H9 (cell line): ENCODE measurements around the gene NUDCD2. TPM values are rescaled to one million over a fixed set of nuclear protein-coding genes. Genes with fewer than 3 reads are reported as not detected.

Source experiments
- DNase-seq: peaks from one replicate; pipeline ENCODE4 v3.0.0-alpha.2; 2017
- H2AFZ ChIP-seq: one replicate; pipeline ENCODE4 v1.6.1; 2013; ENCODE audit warnings: mild to moderate bottlenecking, low read length, control low read depth, moderate library complexity
- H2AK5ac ChIP-seq: 2 replicates; pipeline ENCODE4 v1.6.1; 2013; ENCODE audit warnings: low read length, control low read depth, mixed read lengths; ENCODE audit not compliant: insufficient read length
- H2BK120ac ChIP-seq: one replicate; pipeline ENCODE4 v1.6.1; 2013; ENCODE audit warnings: low read depth, mild to moderate bottlenecking, low read length, control low read depth, inconsistent platforms; ENCODE audit not compliant: poor library complexity, severe bottlenecking
- H2BK12ac ChIP-seq: 2 replicates; pipeline ENCODE4 v1.6.1; 2013; ENCODE audit warnings: low read length, control low read depth, mixed read lengths, low read depth; ENCODE audit not compliant: insufficient read length
- H2BK15ac ChIP-seq: 2 replicates; pipeline ENCODE4 v1.6.1; 2013; ENCODE audit warnings: low read depth, low read length, control low read depth
- H2BK20ac ChIP-seq: one replicate; pipeline ENCODE4 v1.6.1; 2013; ENCODE audit warnings: low read depth, mild to moderate bottlenecking, low read length, control low read depth, inconsistent platforms; ENCODE audit not compliant: poor library complexity, severe bottlenecking
- H2BK5ac ChIP-seq: 2 replicates; pipeline ENCODE4 v1.6.1; 2013; ENCODE audit warnings: low read length, control low read depth, mixed read lengths; ENCODE audit not compliant: insufficient read length
- H3K14ac ChIP-seq: 2 replicates; pipeline ENCODE4 v1.6.1; 2013; ENCODE audit warnings: low read length, control low read depth; ENCODE audit not compliant: insufficient read depth
- H3K18ac ChIP-seq: 2 replicates; pipeline ENCODE4 v1.6.1; 2013; ENCODE audit warnings: low read depth, mild to moderate bottlenecking, mixed read lengths, low read length, control low read depth; ENCODE audit not compliant: insufficient read length
- H3K23ac ChIP-seq: 2 replicates; pipeline ENCODE4 v1.6.1; 2013; ENCODE audit warnings: low read length, control low read depth, mixed read lengths, low read depth; ENCODE audit not compliant: insufficient read length
- H3K23me2 ChIP-seq: 2 replicates; pipeline ENCODE4 v1.6.1; 2013; ENCODE audit warnings: low read depth, mild to moderate bottlenecking, mixed read lengths, low read length, control low read depth; ENCODE audit not compliant: insufficient read length, poor library complexity, severe bottlenecking
- H3K27ac ChIP-seq: 2 replicates; pipeline ENCODE4 v1.5.1; 2013; ENCODE audit warnings: low read length, control low read depth, mixed read lengths, low read depth; ENCODE audit not compliant: insufficient read length
- H3K27me3 ChIP-seq: 2 replicates; pipeline ENCODE4 v1.6.1; 2013; ENCODE audit warnings: low read length, control low read depth, inconsistent platforms; ENCODE audit not compliant: insufficient read depth
- H3K4ac ChIP-seq: 2 replicates; pipeline ENCODE4 v1.6.1; 2013; ENCODE audit warnings: low read depth, mild to moderate bottlenecking, control low read depth, inconsistent platforms, low read length, moderate library complexity
- H3K4me1 ChIP-seq: 2 replicates; pipeline ENCODE4 v1.6.1; 2013; ENCODE audit warnings: low read length, control low read depth, inconsistent platforms; ENCODE audit not compliant: insufficient read depth
- H3K4me2 ChIP-seq: 2 replicates; pipeline ENCODE4 v1.6.1; 2013; ENCODE audit warnings: low read length, control low read depth, mixed read lengths; ENCODE audit not compliant: insufficient read length, insufficient read depth
- H3K56ac ChIP-seq: 2 replicates; pipeline ENCODE4 v1.6.1; 2013; ENCODE audit warnings: low read depth, mild to moderate bottlenecking, mixed read lengths, low read length, control low read depth; ENCODE audit not compliant: insufficient read length
- H3K79me1 ChIP-seq: 2 replicates; pipeline ENCODE4 v1.6.1; 2013; ENCODE audit warnings: low read depth, mild to moderate bottlenecking, moderate library complexity, low read length, control low read depth, inconsistent platforms; ENCODE audit not compliant: insufficient read depth, poor library complexity, severe bottlenecking
- H3K79me2 ChIP-seq: 2 replicates; pipeline ENCODE4 v1.6.1; 2013; ENCODE audit warnings: low read length, control low read depth, inconsistent platforms; ENCODE audit not compliant: insufficient read depth
- H3K9ac ChIP-seq: 2 replicates; pipeline ENCODE4 v1.6.1; 2013; ENCODE audit warnings: low read length, control low read depth, mixed read lengths; ENCODE audit not compliant: insufficient read length; ENCODE audit errors: extremely low read depth
- H3K9me3 ChIP-seq: one replicate; pipeline ENCODE4 v1.6.1; 2013; ENCODE audit warnings: low read depth, low read length, inconsistent platforms; ENCODE audit not compliant: control insufficient read depth
- H3T11ph ChIP-seq: one replicate; pipeline ENCODE4 v1.6.1; 2013; ENCODE audit warnings: mild to moderate bottlenecking, low read length, control low read depth, inconsistent platforms
- H4K20me1 ChIP-seq: one replicate; pipeline ENCODE4 v1.6.1; 2013; ENCODE audit not compliant: control insufficient read depth, insufficient read length, insufficient read depth
- H4K5ac ChIP-seq: 2 replicates; pipeline ENCODE4 v1.6.1; 2013; ENCODE audit warnings: low read depth, mild to moderate bottlenecking, mixed read lengths, low read length, control low read depth; ENCODE audit not compliant: insufficient read length
- H4K8ac ChIP-seq: replicated peaks from 2 replicates; pipeline ENCODE4 v1.6.1; 2013; ENCODE audit warnings: low read length, control low read depth, mixed read lengths, low read depth; ENCODE audit not compliant: insufficient read length
- H4K91ac ChIP-seq: 2 replicates; pipeline ENCODE4 v1.6.1; 2013; ENCODE audit warnings: low read depth, mild to moderate bottlenecking, moderate library complexity, mixed read lengths, low read length, control low read depth; ENCODE audit not compliant: insufficient read length
- H3K27ac Mint-ChIP-seq, 3 experiments: 2 replicates in 2 of 3; 3 replicates in 1 of 3; pipeline ENCODE4 v1.8.0; 2020 to 2021; ENCODE audit warnings: mixed read lengths in 3 of 3, mild to moderate bottlenecking in 1 of 3, moderate library complexity in 1 of 3
- H3K27me3 Mint-ChIP-seq: 2 replicates; pipeline ENCODE4 v1.8.0; 2021; ENCODE audit warnings: low read depth, mild to moderate bottlenecking, moderate library complexity, mixed read lengths
- H3K36me3 Mint-ChIP-seq, 3 experiments: 2 replicates in 2 of 3; 3 replicates in 1 of 3; pipeline ENCODE4 v1.8.0; 2020 to 2021; ENCODE audit warnings: low read depth in 3 of 3, mixed read lengths in 3 of 3; ENCODE audit not compliant: insufficient read depth in 1 of 3
- H3K4me1 Mint-ChIP-seq, 2 experiments: 2 replicates each; pipeline ENCODE4 v1.8.0; 2020; ENCODE audit warnings: mixed read lengths in 2 of 2
- H3K4me3 Mint-ChIP-seq, 2 experiments: 2 replicates in 1 of 2; 3 replicates in 1 of 2; pipeline ENCODE4 v1.8.0; 2020 to 2021; ENCODE audit warnings: mild to moderate bottlenecking in 2 of 2, mixed read lengths in 2 of 2, moderate library complexity in 1 of 2
- H3K9me3 Mint-ChIP-seq, 2 experiments: 2 replicates in 1 of 2; 3 replicates in 1 of 2; pipeline ENCODE4 v1.8.0; 2020; ENCODE audit warnings: mild to moderate bottlenecking in 2 of 2, mixed read lengths in 2 of 2, moderate library complexity in 1 of 2
- CTCF ChIP-seq: fragments of 200-600 bp; sonication (generic); conservative IDR thresholded peaks from 3 replicates; pipeline ENCODE4 v1.8.0; 2021; ENCODE audit warnings: antibody characterized with exemption, mild to moderate bottlenecking
- WGBS: extraction: QIAGEN DNeasy Blood & Tissue Kit; methylation state at CpG from one replicate; pipeline ENCODE4 v1.1.7; 2013; ENCODE audit warnings: missing lambda C conversion rate, low lambda C conversion rate, mixed read lengths; ENCODE audit not compliant: insufficient read length; ENCODE audit errors: extremely low coverage; 5-methylcytosine and 5-hydroxymethylcytosine counted together
- total RNA-seq: library from RNA; stranded (reverse); gene quantifications from 2 replicates; pipeline ENCODE4 v1.2.1, GENCODE V29; 2021

NUDCD2 gene
- total RNA-seq, 1 experiment from 2014 or later = 42.2 TPM

GRCh38 chr5:163505368-163506094 lies 45.6 kb upstream of the NUDCD2 start, which contains the start of gene MAT2B:
Gene MAT2B, plus strand, starts transcription at chr5:163505619. Its CDS starts 68 bp downstream, at chr5:163505687.
- Histone ChIP-seq H3K9ac (peak within 1 kb of the TSS; percentile 95), H3K79me2 (peaks cover 39% of the 10 kb centered on the region), H3T11ph (no peak within 1 kb of the TSS), H3K9me3 (no peaks in the 10 kb centered on the region), H2BK120ac (peak within 1 kb of the TSS; percentile 78), H4K20me1 (no peaks in the 10 kb centered on the region), H3K14ac (peak within 1 kb of the TSS; percentile 92), H2AFZ (no peak within 1 kb of the TSS), H3K4me1 (peaks cover 3% of the 10 kb centered on the region; the same call in 1 of the 2 replicates), H3K27ac (peak within 1 kb of the TSS; percentile 98), H2BK20ac (no peak within 1 kb of the TSS), H4K8ac (no peak within 1 kb of the TSS), H3K79me1 (no peaks in the 10 kb centered on the region), H3K4me2 (peak within 1 kb of the TSS; percentile 100), H3K23me2 (peaks cover 12% of the 10 kb centered on the region), H4K91ac (no peak within 1 kb of the TSS), H3K18ac (peak within 1 kb of the TSS; percentile 92), H2AK5ac (no peak within 1 kb of the TSS), H4K5ac (peak within 1 kb of the TSS; percentile 29), H3K4ac (peak within 1 kb of the TSS; percentile 1; the same call in 1 of the 2 replicates), H2BK15ac (no peak within 1 kb of the TSS), H2BK5ac (peak within 1 kb of the TSS; percentile 4), H2BK12ac (no peak within 1 kb of the TSS), H3K27me3 (no peaks in the 10 kb centered on the region), H3K23ac (no peak within 1 kb of the TSS), H3K56ac (peak within 1 kb of the TSS; percentile 15)
- TF ChIP-seq CTCF = peak; percentile 67; the same call in 2 of the 3 replicates
- Mint-ChIP-seq H3K27me3 (no peaks in the 10 kb centered on the region), H3K9me3 (no peaks in the 10 kb centered on the region; a peak in 1 of 5 replicates), H3K36me3 (peaks cover 4 to 21% (median 5%) of the 10 kb centered on the region in 3 experiments; a peak in 5 of 7 replicates), H3K4me1 (peaks cover 45 to 46% of the 10 kb centered on the region in 2 experiments), H3K4me3 (peak within 1 kb of the TSS; percentile 79 to 93), H3K27ac (peak within 1 kb of the TSS; percentile 94 to 99 (median 99))
- peak; percentile 95 for DNase-seq
- WGBS = no CpG with 5 or more reads among the region's 64 CpGs
